ENCODE measurements around the gene F7.

DNA sequence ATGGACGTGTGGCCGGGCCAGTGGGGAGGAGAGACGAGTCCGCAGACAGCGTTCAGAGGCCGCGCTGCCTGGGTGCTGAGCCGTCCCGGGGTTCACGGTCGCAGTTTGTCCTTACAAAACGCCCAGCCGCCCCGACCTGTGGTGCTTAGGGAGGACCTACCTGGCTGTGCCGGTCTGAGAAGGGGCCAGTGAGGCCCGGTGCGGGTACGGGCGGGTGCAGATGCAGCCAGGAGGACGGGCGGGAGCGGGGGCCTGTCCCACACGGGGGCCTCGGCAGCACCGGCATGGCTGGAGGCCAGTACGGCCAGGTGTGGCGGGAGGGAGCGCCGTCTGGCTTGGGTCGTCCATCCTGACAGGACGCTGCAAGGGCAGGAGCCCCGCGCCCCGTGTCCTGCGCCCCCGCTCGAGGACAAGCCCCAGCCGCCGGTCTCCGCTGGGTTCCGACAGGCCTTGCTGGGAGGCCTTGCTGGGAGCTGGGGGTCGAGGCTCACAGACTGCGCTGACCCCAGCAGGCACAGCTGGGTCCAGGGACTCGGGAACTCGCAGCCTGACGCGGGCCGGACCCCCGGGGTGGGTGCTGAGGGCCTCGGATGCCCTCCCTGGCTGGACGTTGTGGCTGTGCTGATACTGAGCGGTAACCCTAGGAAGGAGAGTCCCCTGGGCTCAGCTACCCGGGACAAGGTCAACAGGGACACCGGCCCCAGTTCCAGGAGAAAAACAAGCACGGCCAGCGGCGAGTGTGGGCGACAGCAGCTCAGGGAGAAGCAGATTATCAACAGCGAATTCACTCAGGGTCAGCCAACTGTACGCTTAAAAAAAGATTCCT, 47.6 kb downstream of the F7 start:
- TF ChIP-seq, protein P1, sequence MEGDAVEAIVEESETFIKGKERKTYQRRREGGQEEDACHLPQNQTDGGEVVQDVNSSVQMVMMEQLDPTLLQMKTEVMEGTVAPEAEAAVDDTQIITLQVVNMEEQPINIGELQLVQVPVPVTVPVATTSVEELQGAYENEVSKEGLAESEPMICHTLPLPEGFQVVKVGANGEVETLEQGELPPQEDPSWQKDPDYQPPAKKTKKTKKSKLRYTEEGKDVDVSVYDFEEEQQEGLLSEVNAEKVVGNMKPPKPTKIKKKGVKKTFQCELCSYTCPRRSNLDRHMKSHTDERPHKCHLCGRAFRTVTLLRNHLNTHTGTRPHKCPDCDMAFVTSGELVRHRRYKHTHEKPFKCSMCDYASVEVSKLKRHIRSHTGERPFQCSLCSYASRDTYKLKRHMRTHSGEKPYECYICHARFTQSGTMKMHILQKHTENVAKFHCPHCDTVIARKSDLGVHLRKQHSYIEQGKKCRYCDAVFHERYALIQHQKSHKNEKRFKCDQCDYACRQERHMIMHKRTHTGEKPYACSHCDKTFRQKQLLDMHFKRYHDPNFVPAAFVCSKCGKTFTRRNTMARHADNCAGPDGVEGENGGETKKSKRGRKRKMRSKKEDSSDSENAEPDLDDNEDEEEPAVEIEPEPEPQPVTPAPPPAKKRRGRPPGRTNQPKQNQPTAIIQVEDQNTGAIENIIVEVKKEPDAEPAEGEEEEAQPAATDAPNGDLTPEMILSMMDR (conservative IDR thresholded peaks at IDR 0.05 in 1 of 2, IDR thresholded peaks at IDR 0.05 in 1 of 2; ENCODE audit: low read depth in 1 of 2, low read length in 2 of 2), result no peak
- no peak for TF ChIP-seq EZH2 (IDR thresholded peaks at IDR 0.05; ENCODE audit: low read length, missing control alignments)

All from fibroblast of lung (primary cell).